Spleen (tissue), 10 donors: ENCODE data around the gene SSPN. TPM values are rescaled to one million over a fixed set of nuclear protein-coding genes. Genes with fewer than 3 reads are reported as not detected.

Experiments used
- polyA plus RNA-seq, 3 donors: library from polyadenylated mRNA; stranded (reverse); fragments of 200-250 nt; gene quantifications; one replicate each; pipeline ENCODE4 v1.2.1, GENCODE V29; 2013
- total RNA-seq, 7 donors: library from RNA; depleted of rRNA in 3 of 7; stranded (reverse); fragments of >200 nt in 3 of 7; fragmentation: NEBNext Ultra II Directional in 4 of 7; extraction: Animal tissue kit (Norgen Biotek cat#: 25700) in 4 of 7; gene quantifications; one replicate each; pipeline versions ENCODE4 v1.1.0 to v1.2.1, GENCODE V29; 2016 to 2021
- donor health status: healthy with polysubstance abuse.
- donor health status: DM: no; HTN: no; CAD: no; lungs with moderate emphysema.
- donor health status: DM: no; HTN: no; CAD: no.
- donor health status: Bipolar disorder and iron deficiency.
- donor health status: healthy.
- donor health status: DM: no; HTN: no; CAD: no.
- donor health status: DM: yes; HTN: yes; CAD: no.

Gene SSPN
- total and polyA plus RNA-seq, 10 donors = 2.7 to 46.6 (median 10.6) TPM

Other genes starting within 250 kb of the SSPN start
- gene RASSF8, start 236.9 kb upstream of the SSPN start, total RNA-seq = 10 to 100 TPM in 5 of 7 donors, 1 to 10 TPM in 2; 9.0 to 38.0 (median 18.0) TPM
- gene RASSF8, start 236.9 kb upstream of the SSPN start, polyA plus RNA-seq = 1 to 10 TPM; 1.4 to 2.0 (median 1.9) TPM
- 10 to 100 TPM in 6 of 7 donors, 1 to 10 TPM in 1; 7.2 to 46.9 (median 27.0) TPM for gene BHLHE41, start 70.5 kb upstream of the SSPN start, total RNA-seq
- gene BHLHE41, start 70.5 kb upstream of the SSPN start, polyA plus RNA-seq = 10 to 100 TPM in 2 of 3 donors, 1 to 10 TPM in 1; 8.7 to 22.9 (median 19.5) TPM